WTC11 (cell line): Measurements from ENCODE around the gene AQP10. TPM values are rescaled to one million over a fixed set of nuclear protein-coding genes. Genes with fewer than 3 reads are reported as not detected.

ENCODE experiments used
- ATAC-seq: fragments of 200-7000 bp; cut with Tn5 transposase; 2 replicates; pipeline ENCODE4 v1.10.0; 2021; ENCODE audit warnings: mild to moderate bottlenecking, moderate library complexity
- CTCF ChIA-PET: fragments of 300-600 bp; sonication (Branson Sonifier 250); formaldehyde crosslinking; loops from one replicate; lab custom pipeline; 2021; ENCODE audit warnings: antibody characterized with exemption; lab: Charles Lee
- POLR2A ChIA-PET: fragments of 350-600 bp; sonication (Branson Sonifier 250); formaldehyde crosslinking; loops from one replicate; lab custom pipeline; 2021; ENCODE audit warnings: antibody characterized with exemption; lab: Charles Lee
- DNase-seq: peaks from one replicate; pipeline ENCODE4 v3.0.0; 2021; ENCODE audit warnings: low spot score
- H3K27ac Mint-ChIP-seq: 2 replicates; pipeline ENCODE4 v1.8.0; 2021; ENCODE audit warnings: mixed read lengths
- H3K27me3 Mint-ChIP-seq: 2 replicates; pipeline ENCODE4 v1.8.0; 2021; ENCODE audit warnings: low read depth, mild to moderate bottlenecking, moderate library complexity, mixed read lengths
- H3K36me3 Mint-ChIP-seq: 2 replicates; pipeline ENCODE4 v1.8.0; 2021; ENCODE audit warnings: mixed read lengths
- H3K4me1 Mint-ChIP-seq: 2 replicates; pipeline ENCODE4 v1.8.0; 2022; ENCODE audit warnings: mixed read lengths
- H3K4me3 Mint-ChIP-seq: 2 replicates; pipeline ENCODE4 v1.8.0; 2021; ENCODE audit warnings: mild to moderate bottlenecking, moderate library complexity, mixed read lengths
- H3K9me3 Mint-ChIP-seq: 2 replicates; pipeline ENCODE4 v1.8.0; 2021; ENCODE audit warnings: mixed read lengths
- CDX4 ChIP-seq: fragments of 250-450 bp; sonication (Bioruptor Pico); IDR thresholded peaks from 2 replicates; pipeline ENCODE4 v1.9.0; 2021; ENCODE audit warnings: moderate library complexity, mild to moderate bottlenecking, inconsistent platforms, borderline replicate concordance
- CREM ChIP-seq: sonication (generic); formaldehyde crosslinking; IDR thresholded peaks from 2 replicates; pipeline ENCODE4 v1.8.1; 2022; ENCODE audit warnings: mild to moderate bottlenecking, missing genetic modification reagents, moderate library complexity
- E2F5 ChIP-seq: sonication (generic); formaldehyde crosslinking; IDR thresholded peaks from 2 replicates; pipeline ENCODE4 v1.8.1; 2022; ENCODE audit warnings: mild to moderate bottlenecking, moderate library complexity, missing genetic modification reagents
- ERG ChIP-seq: fragments of 250-450 bp; sonication (Bioruptor Pico); IDR thresholded peaks from 2 replicates; pipeline ENCODE4 v1.8.0; 2021; ENCODE audit warnings: mild to moderate bottlenecking
- IRF2 ChIP-seq: sonication (generic); formaldehyde crosslinking; IDR thresholded peaks from 2 replicates; pipeline ENCODE4 v1.8.0; 2022; ENCODE audit warnings: low read depth, missing genetic modification reagents, borderline replicate concordance
- KAT7 ChIP-seq: sonication (generic); formaldehyde crosslinking; IDR thresholded peaks from 2 replicates; pipeline ENCODE4 v1.8.1; 2023; ENCODE audit warnings: missing genetic modification reagents, mild to moderate bottlenecking, borderline replicate concordance
- MYBL2 ChIP-seq: sonication (generic); formaldehyde crosslinking; IDR thresholded peaks from 2 replicates; pipeline ENCODE4 v1.8.1; 2023; ENCODE audit warnings: mild to moderate bottlenecking, moderate library complexity, missing genetic modification reagents
- NFATC4 ChIP-seq: fragments of 250-450 bp; sonication (Bioruptor Pico); IDR thresholded peaks from 2 replicates; pipeline ENCODE4 v1.9.0; 2021; ENCODE audit warnings: mild to moderate bottlenecking
- SP1 ChIP-seq: sonication (generic); formaldehyde crosslinking; conservative IDR thresholded peaks from 2 replicates; pipeline ENCODE4 v1.8.1; 2022; ENCODE audit warnings: missing genetic modification reagents
- ZBTB43 ChIP-seq: sonication (generic); formaldehyde crosslinking; IDR thresholded peaks from 2 replicates; pipeline ENCODE4 v1.8.1; 2023; ENCODE audit warnings: mild to moderate bottlenecking, missing genetic modification reagents
- ZNF121 ChIP-seq: sonication (generic); formaldehyde crosslinking; IDR thresholded peaks from 2 replicates; pipeline ENCODE4 v1.8.0; 2023; ENCODE audit warnings: missing genetic modification reagents
- ZNF317 ChIP-seq: sonication (generic); formaldehyde crosslinking; IDR thresholded peaks from 2 replicates; pipeline ENCODE4 v1.8.1; 2023; ENCODE audit warnings: low read depth, mild to moderate bottlenecking, moderate library complexity, missing genetic modification reagents, borderline replicate concordance
- ZNF425 ChIP-seq: fragments of 250-450 bp; sonication (Bioruptor Pico); conservative IDR thresholded peaks from 2 replicates; pipeline ENCODE4 v1.9.0; 2021; ENCODE audit warnings: mild to moderate bottlenecking
- ZNF532 ChIP-seq: fragments of 250-450 bp; sonication (Bioruptor Pico); IDR thresholded peaks from 2 replicates; pipeline ENCODE4 v1.9.0; 2021; ENCODE audit warnings: mild to moderate bottlenecking, borderline replicate concordance
- total RNA-seq: library from RNA; stranded (reverse); gene quantifications from 3 replicates; pipeline ENCODE4 v1.2.3, GENCODE V29; 2021
- TF ChIP-seq, protein P1 (sequence below): sonication (generic); formaldehyde crosslinking; IDR thresholded peaks from 2 replicates; pipeline ENCODE4 v1.8.1; 2023; ENCODE audit warnings: mild to moderate bottlenecking, missing genetic modification reagents

The AQP10 gene
- total RNA-seq, 1 experiment from 2014 or later, result not detected

DNA sequence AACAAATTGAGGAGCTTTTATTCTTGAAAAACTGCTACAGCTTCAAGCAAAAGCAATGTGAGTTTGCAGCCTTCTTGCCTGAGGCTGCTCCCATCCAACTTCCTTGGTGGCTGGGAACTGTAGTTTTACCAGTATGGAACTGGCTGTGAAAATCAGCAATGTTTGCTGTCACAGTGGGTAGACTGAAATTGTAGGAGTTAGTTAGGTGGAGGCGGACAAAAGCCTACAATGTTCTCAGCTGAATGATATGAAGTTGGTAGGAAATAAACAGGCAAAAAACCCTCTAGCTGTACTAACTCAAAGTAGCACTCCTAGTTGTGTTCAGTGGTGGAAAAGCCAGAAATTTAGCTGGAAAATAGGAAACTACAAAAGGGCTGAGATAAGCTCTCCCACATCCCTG is 30.0 kb upstream of the AQP10 start:
- Mint-ChIP-seq H3K4me1 (0 out of 2 replicates have a peak, but pooled peaks cover 2% of the 10 kb centered on the region), H3K27me3 (peaks cover 14% of the 10 kb centered on the region; the same call in 1 of the 2 replicates), H3K27ac (no peak overlapping the region), H3K9me3 (peaks cover 28% of the 10 kb centered on the region), H3K4me3 (no peak overlapping the region), H3K36me3 (peaks cover 18% of the 10 kb centered on the region)
- no peak for DNase-seq
- ATAC-seq, result no peak
- ChIA-PET POLR2A (no interaction called here), CTCF (interaction anchor here (0.8 to 2.3 kb wide), 3 partner anchors 14 to 44 kb away, joined by 3 to 12 read pairs (median 6); no protein-coding TSS in a partner anchor)
- TF ChIP-seq CREM (CRISPR knock-in tag) (no peak), KAT7 (no peak), ZNF121 (CRISPR knock-in tag) (no peak), NFATC4 (no peak), CDX4 (CRISPR knock-in tag) (no peak), ZNF532 (CRISPR knock-in tag) (no peak), ZNF425 (CRISPR knock-in tag) (no peak), ZBTB43 (CRISPR knock-in tag) (no peak)
- TF ChIP-seq, protein P1, sequence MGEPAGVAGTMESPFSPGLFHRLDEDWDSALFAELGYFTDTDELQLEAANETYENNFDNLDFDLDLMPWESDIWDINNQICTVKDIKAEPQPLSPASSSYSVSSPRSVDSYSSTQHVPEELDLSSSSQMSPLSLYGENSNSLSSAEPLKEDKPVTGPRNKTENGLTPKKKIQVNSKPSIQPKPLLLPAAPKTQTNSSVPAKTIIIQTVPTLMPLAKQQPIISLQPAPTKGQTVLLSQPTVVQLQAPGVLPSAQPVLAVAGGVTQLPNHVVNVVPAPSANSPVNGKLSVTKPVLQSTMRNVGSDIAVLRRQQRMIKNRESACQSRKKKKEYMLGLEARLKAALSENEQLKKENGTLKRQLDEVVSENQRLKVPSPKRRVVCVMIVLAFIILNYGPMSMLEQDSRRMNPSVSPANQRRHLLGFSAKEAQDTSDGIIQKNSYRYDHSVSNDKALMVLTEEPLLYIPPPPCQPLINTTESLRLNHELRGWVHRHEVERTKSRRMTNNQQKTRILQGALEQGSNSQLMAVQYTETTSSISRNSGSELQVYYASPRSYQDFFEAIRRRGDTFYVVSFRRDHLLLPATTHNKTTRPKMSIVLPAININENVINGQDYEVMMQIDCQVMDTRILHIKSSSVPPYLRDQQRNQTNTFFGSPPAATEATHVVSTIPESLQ (CRISPR knock-in tag), result no peak

- CTCF ChIA-PET, result interaction anchor here (1.0 to 2.6 kb wide), 3 partner anchors 31 to 96 kb away, joined by 3 to 8 read pairs (median 5); no protein-coding TSS in a partner anchor
- no peak for DNase-seq
- Mint-ChIP-seq H3K27ac (no peak overlapping the region), H3K4me3 (no peak overlapping the region), H3K27me3 (peaks cover 12% of the 10 kb centered on the region; the same call in 1 of the 2 replicates), H3K36me3 (peaks cover 21% of the 10 kb centered on the region), H3K4me1 (no peaks in the 10 kb centered on the region), H3K9me3 (peaks cover 27% of the 10 kb centered on the region)
- TF ChIP-seq ERG (CRISPR knock-in tag), result no peak
- peak; percentile 100 for TF ChIP-seq ZNF317 (CRISPR knock-in tag)
- TF ChIP-seq MYBL2 (CRISPR knock-in tag), result no peak
- no peak for TF ChIP-seq IRF2 (CRISPR knock-in tag)
- TF ChIP-seq E2F5 (CRISPR knock-in tag), result no peak
- no peak for TF ChIP-seq SP1 (CRISPR knock-in tag)
- ATAC-seq, result no peak
- POLR2A ChIA-PET, result no interaction called here
Observed at GRCh38 chr1:154295408-154296235, 25.3 kb upstream of the AQP10 start.
